ENCODE data around the gene PCDHB5.
"Not testable (repeated sequence)": the region's sequence is repeated elsewhere in the genome, so short reads cannot be mapped to it uniquely, and the experiment has no call there.

The PCDHB5 gene

DNA sequence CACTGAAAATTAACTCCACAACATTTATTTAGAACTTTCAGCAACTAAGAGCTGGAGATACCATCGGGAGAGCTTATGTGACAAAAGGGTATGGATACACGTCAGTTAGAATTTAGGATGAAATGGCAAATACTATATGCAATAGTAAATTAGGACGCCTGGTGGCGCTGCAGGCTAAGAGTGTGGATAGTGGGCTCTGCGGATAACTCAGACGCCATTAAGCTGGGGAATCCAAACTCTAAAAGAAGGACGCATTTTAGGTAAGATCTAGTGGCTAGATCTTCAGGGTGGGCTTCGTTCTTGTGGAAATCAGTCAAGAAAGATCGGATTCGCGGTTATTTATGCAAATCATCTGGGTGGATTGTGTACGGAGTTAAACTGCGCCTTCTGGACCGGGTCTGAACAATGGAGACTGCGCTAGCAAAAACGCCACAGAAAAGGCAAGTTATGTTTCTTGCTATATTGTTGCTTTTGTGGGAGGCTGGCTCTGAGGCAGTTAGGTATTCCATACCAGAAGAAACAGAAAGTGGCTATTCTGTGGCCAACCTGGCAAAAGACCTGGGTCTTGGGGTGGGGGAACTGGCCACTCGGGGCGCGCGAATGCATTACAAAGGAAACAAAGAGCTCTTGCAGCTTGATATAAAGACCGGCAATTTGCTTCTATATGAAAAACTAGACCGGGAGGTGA is at the start of gene PCDHB5:
Gene PCDHB5 (plus strand): TSS at position 177 of the 688 bp plus-strand sequence. CDS start 229 bp downstream, at position 406.
- no peak for DNase-seq

- DNase-seq = no peak
Measured at GRCh38 chr5:141094481-141095262, 40.3 kb upstream of the PCDHB5 start, which contains the start of gene PCDHB2. TSS of gene PCDHB2 (plus strand) at chr5:141094615. CDS start at chr5:141094791, 176 bp downstream.

- DNase-seq = no peak
Measured at GRCh38 chr5:141095263-141095641, 39.8 kb upstream of the PCDHB5 start.

DNA sequence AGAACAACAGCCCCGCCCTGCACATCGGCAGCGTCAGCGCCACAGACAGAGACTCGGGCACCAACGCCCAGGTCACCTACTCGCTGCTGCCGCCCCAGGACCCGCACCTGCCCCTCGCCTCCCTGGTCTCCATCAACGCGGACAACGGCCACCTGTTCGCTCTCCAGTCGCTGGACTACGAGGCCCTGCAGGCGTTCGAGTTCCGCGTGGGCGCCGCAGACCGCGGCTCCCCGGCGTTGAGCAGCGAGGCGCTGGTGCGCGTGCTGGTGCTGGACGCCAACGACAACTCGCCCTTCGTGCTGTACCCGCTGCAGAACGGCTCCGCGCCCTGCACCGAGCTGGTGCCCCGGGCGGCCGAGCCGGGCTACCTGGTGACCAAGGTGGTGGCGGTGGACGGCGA is 38.8 kb upstream of the PCDHB5 start:
- not testable (repeated sequence) for DNase-seq

DNA sequence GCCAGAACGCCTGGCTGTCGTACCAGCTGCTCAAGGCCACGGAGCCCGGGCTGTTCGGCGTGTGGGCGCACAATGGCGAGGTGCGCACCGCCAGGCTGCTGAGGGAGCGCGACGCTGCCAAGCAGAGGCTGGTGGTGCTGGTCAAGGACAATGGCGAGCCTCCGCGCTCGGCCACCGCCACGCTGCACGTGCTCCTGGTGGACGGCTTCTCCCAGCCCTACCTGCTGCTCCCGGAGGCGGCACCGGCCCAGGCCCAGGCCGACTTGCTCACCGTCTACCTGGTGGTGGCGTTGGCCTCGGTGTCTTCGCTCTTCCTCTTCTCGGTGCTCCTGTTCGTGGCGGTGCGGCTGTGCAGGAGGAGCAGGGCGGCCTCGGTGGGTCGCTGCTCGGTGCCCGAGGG is 38.4 kb upstream of the PCDHB5 start:
- not testable (repeated sequence) for DNase-seq

GRCh38 chr5:141100243-141100805 is 34.7 kb upstream of the PCDHB5 start, which contains the start of gene PCDHB3:
TSS of gene PCDHB3 (plus strand) at chr5:141100473. CDS start at chr5:141100650, 177 bp downstream.
- no peak for DNase-seq

GRCh38 chr5:141101059-141101458 is 33.9 kb upstream of the PCDHB5 start:
- DNase-seq = no peak

DNA sequence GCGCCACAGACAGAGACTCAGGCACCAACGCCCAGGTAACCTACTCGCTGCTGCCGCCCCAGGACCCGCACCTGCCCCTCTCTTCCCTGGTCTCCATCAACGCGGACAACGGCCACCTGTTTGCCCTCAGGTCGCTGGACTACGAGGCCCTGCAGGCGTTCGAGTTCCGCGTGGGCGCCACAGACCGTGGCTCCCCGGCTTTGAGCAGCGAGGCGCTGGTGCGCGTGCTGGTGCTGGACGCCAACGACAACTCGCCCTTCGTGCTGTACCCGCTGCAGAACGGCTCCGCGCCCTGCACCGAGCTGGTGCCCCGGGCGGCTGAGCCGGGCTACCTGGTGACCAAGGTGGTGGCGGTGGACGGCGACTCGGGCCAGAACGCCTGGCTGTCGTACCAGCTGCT is 32.9 kb upstream of the PCDHB5 start:
- not testable (repeated sequence) for DNase-seq

GRCh38 chr5:141102471-141102870 is 32.5 kb upstream of the PCDHB5 start:
- not testable (repeated sequence) for DNase-seq

DNA sequence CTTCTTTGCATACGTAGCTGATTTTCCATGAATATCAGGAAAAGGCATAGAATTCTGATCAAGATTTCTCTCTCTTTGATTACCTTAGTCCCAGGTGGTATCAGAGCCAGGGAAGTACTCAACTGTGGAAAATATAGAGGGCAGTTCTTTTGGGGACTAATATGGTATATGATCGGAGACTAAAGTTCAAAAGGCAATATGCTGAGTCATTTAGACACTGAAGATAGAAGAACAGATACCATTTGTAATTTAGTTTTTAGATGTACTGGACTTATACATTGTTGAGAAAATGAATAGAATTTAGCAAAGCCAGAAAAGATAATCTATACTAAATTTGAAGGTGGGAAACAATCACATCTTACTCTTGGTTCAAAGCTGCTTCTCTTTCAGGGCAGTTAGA is 29.7 kb upstream of the PCDHB5 start:
- DNase-seq = no peak

DNA sequence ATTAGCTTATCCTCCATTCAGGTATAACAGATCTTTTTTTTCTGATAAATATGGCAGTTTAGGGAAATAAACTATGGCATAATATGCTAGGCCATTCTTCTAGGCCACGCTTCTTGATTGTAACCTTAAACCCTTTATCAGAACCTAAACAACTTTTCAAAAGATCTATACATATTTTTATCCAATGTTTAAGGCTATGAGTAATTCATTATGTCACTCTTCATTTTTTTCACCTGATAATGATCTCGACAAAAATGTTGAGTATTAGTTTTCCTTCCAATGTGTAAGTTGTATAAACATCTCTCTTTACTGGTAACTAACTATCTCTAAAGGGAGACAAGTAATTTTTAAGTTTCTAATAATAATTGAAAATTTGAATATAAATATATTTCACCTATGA is 15.8 kb upstream of the PCDHB5 start:
- DNase-seq = no peak

GRCh38 chr5:141121563-141121962 is 13.4 kb upstream of the PCDHB5 start, which contains the start of gene PCDHB4:
TSS of gene PCDHB4 (plus strand) at chr5:141121818. CDS start at chr5:141121999, 181 bp downstream.
- no peak for DNase-seq

DNA sequence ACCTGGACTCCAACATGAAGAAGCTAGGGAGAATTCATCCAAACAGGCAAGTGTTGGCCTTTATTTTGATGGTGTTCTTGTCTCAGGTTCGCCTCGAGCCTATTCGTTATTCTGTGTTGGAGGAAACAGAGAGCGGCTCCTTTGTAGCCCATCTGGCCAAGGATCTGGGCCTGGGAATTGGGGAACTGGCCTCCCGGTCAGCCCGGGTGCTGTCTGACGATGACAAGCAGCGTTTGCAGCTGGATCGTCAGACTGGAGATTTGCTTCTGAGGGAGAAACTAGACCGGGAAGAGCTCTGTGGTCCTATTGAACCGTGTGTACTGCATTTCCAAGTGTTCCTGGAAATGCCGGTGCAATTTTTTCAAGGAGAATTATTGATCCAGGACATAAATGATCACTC is 13.0 kb upstream of the PCDHB5 start:
- DNase-seq = no peak

DNA sequence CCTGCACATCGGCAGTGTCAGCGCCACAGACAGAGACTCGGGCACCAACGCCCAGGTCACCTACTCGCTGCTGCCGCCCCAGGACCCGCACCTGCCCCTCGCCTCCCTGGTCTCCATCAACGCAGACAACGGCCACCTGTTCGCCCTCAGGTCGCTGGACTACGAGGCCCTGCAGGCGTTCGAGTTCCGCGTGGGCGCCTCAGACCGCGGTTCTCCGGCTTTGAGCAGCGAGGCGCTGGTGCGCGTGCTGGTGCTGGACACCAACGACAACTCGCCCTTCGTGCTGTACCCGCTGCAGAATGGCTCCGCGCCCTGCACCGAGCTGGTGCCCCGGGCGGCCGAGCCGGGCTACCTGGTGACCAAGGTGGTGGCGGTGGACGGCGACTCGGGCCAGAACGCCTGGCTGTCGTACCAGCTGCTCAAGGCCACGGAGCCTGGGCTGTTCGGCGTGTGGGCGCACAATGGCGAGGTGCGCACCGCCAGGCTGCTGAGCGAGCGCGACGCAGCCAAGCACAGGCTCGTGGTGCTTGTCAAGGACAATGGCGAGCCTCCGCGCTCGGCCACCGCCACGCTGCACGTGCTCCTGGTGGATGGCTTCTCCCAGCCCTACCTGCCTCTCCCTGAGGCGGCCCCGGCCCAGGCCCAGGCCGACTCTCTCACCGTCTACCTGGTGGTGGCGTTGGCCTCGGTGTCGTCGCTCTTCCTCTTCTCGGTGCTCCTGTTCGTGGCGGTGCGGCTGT is 11.4 kb upstream of the PCDHB5 start:
- DNase-seq = not testable (repeated sequence)

DNA sequence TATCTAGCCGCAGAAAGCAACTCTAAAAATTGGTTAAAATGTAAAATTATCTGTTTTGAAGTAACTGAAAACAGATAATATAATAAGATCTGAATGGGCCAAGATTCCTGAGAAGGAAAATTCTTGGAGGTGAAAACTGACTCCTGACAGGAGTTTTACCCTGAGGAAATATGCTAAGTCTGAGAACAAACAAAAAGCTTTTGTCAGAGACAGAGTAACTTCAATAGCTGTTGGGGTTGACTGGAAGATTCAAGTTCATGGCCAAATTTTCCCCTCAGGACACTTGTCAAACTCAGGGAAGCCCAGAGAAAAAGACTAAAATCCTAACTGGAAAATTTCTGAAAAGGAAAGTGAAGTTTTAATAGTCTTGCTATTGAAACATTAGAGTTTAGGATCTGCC is 7.7 kb upstream of the PCDHB5 start:
- DNase-seq = no peak

- DNase-seq = no peak
Measured at GRCh38 chr5:141135718-141136266, 786 bp downstream of the PCDHB5 start.

- not testable (repeated sequence) for DNase-seq
Measured at GRCh38 chr5:141137346-141137745, 2.3 kb downstream of the PCDHB5 start.

GRCh38 chr5:141149812-141150211 is 14.8 kb downstream of the PCDHB5 start, which contains the start of gene PCDHB6:
TSS of gene PCDHB6 (plus strand) at chr5:141150057. CDS start at chr5:141150258, 201 bp downstream.
- no peak for DNase-seq

- DNase-seq = no peak
Measured at GRCh38 chr5:141150224-141150992, 15.4 kb downstream of the PCDHB5 start.

DNA sequence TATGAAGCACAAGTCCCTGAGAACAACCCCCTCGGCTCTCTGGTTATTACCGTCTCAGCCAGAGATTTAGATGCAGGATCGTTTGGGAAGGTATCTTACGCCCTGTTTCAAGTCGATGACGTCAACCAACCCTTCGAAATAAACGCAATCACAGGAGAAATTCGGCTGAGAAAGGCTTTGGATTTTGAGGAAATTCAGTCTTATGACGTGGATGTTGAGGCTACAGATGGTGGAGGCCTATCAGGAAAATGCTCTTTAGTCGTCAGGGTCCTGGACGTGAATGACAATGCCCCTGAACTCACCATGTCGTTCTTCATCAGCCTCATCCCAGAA is 16.0 kb downstream of the PCDHB5 start:
- DNase-seq = no peak

DNA sequence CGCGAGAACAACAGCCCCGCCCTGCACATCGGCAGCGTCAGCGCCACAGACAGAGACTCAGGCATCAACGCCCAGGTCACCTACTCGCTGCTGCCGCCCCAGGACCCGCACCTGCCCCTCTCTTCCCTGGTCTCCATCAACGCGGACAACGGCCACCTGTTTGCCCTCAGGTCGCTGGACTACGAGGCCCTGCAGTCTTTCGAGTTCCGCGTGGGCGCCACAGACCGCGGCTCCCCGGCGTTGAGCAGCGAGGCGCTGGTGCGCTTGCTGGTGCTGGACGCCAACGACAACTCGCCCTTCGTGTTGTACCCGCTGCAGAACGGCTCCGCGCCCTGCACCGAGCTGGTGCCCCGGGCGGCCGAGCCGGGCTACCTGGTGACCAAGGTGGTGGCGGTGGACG is 16.6 kb downstream of the PCDHB5 start:
- DNase-seq = not testable (repeated sequence)

DNA sequence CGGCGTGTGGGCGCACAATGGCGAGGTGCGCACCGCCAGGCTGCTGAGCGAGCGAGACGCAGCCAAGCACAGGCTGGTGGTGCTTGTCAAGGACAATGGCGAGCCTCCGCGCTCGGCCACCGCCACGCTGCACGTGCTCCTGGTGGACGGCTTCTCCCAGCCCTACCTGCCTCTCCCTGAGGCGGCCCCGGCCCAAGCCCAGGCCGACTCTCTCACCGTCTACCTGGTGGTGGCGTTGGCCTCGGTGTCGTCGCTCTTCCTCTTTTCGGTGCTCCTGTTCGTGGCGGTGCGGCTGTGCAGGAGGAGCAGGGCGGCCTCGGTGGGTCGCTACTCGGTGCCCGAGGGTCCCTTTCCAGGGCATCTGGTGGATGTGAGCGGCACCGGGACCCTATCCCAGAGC is 17.1 kb downstream of the PCDHB5 start:
- not testable (repeated sequence) for DNase-seq
